AG08395 (cell line): ENCODE results near the gene JMJD4.
"Not testable (repeated sequence)": the region's sequence is repeated elsewhere in the genome, so short reads cannot be mapped to it uniquely, and the experiment has no call there.

ENCODE experiments used
- DNase-seq: peaks from one replicate; pipeline ENCODE4 v3.0.0; 2012; ENCODE audit warnings: mixed read lengths, low spot score

The JMJD4 gene

DNA sequence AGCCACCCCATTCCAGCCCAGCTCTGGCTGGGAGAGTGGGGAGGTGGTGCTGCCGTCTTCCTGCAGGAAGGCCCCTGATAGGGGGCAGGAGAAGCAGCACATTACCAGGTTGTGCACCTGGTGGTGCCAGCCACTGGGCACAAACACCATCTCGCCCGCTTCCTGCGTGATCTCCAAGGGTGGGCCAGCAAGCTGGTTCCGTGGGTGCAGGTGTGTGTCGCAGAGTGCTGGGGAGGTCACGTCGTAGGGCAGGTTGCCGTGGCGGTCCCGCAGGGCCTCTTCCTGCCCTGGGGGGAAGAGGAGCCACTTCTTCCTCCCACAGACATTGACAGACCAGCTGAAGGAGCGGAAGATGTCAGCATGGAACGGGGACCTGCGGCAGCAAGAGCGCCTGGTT is 1.8 kb downstream of the JMJD4 start:
- no peak for DNase-seq

DNA sequence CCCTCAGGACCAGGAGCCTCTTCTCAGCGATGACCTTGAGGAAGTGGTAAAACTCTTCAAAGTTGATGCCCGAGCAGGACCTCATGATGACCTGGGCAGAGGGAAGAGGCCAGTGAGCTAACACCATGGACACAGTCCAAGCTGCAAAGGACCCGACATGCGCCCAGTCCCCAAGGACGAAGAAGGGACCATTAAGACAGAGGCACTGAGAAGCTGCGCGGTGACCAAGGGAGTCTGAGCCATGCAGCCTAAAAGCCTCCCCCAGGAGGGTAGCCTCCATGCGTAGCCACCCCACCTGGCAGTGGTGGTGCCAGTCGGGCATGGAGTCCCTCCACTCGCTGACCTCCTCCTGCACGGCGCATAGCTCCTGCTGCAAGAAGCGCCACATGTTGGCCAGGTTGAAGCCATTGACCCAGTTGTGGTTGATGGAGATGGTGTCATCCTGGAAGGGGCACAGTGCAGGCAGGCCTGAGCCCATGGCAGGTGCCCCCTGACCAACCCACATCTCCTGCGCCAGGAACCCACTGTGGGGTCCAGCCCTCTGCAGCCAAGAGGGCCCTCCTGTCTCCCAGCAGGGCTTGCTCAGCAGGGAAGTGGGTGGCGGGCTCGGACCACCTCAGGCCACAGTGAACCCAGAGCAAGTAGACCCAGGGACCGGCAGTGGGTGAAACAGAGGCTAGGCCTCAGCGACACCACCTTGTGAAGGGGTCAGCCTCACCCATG is 2.4 kb downstream of the JMJD4 start:
- DNase-seq, result no peak

DNA sequence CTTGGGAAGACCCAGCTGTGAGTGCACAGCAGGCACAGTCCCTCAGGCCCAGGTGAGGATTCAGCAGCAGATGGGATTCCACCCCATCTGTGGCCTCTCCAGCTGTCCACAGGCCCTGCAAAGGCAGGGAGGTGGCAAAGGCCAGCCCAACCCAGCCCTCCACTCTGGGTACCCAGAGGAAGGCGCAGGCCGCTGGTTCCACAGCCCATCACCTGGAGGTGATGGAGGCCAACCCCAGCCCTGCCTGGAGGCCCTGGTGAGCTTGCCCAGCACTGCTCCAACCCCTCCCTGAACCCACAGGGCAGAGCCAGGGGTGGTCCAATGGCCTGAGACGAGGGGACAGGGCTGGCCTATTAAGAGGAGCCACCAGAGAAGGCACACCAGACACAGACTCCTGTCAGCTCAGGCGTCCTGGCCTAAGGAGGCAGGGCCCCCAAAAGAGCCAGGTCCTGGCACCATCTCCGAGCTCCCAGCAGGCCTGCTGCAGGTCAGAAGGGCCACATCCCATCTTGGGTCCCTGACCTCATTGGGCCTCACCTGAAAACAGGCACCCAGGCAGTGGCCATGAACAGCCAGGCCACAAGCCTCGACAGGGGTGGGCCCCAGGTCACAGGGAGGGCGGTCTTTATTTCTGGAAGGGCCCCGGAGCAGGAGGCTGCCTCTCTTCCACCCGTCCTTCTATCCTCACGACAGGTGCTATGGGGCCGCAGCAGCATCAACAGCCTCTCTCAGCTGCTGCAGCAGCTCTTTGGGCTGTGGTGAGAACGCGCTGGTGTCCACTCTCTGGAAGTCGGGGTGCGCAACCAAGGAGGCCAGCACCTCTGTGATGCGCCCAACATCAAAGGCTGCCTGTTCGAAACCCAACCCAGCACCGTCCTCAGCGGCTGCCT is 3.2 kb downstream of the JMJD4 start:
- no peak for DNase-seq

GRCh38 chr1:227731241-227731677 is 3.8 kb downstream of the JMJD4 start:
- no peak for DNase-seq

- no peak for DNase-seq
These were observed 4.4 kb downstream of the JMJD4 start for GRCh38 chr1:227730630-227731151.

DNA sequence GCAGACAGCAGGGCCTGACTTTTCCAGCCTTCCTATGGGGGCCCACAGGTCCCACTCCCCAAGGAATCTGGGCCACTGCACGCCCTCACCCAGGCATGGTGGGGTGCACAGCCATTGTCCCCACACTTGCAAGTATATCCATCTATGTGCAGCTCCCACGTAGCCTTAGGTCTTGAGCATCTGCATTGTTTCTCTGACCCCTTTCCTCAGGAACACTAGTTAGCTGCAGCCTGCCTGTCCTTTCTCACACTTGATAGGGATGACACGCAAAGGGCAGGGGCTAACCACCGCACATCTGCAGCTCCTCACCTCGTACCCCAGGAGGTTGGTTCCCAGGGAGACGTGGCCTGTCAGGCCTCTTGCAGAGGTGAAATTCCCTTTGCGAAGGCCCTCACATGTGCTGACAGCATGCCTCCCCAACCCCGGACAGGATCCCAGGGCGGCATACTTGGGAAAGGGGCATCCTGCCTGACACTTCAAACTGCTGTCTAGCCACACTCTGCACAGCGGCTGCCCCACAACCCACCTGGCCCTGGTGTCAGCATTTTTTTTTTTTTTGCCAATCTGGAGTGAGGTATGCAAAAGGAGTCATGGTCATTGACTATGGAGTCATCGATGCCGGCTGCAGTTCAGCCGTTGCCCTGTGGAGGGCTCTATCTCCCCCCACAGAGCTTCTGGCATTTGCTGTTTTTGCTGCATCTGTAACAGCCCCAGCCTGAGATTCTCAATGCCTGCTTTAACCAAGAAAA is 5.0 kb downstream of the JMJD4 start:
- DNase-seq, result peak; percentile 85

DNA sequence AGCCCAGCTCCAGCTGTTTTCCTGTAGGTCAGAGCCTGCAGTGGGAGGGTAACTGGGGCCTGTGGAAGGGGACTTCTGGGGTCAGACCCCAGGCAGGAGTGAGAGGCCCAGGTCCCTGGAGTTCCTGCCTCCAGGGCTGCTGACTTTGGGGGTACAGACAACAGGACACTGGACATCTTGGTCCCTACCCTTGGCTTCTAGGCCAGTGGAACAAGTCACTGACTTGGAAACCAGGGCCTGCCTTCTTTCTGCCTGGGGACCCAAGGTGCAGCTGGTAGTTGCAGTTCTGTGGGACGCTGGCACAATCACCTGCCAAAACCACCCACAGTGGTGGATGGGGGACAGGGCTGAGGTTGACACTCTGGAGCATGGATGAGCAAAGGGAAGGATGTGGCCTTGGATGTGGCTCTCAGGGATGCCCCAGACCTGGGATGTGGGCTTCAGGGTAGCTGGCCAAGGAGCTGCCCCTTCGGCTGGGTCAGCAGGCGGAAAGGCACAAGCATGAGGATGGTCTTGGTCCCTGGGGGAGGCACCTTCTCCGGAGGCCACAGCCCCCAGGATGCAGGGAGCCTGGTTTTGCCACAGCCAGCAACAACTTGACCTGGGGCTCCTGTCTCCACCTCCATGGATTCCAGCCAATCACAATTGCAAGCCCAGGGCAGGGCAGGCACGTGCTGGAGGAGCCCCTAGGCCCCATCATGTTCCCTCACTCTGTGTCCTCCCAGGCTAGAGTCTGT is 5.8 kb downstream of the JMJD4 start:
- DNase-seq, result no peak

GRCh38 chr1:227728892-227729143 is 6.3 kb downstream of the JMJD4 start:
- no peak for DNase-seq

DNA sequence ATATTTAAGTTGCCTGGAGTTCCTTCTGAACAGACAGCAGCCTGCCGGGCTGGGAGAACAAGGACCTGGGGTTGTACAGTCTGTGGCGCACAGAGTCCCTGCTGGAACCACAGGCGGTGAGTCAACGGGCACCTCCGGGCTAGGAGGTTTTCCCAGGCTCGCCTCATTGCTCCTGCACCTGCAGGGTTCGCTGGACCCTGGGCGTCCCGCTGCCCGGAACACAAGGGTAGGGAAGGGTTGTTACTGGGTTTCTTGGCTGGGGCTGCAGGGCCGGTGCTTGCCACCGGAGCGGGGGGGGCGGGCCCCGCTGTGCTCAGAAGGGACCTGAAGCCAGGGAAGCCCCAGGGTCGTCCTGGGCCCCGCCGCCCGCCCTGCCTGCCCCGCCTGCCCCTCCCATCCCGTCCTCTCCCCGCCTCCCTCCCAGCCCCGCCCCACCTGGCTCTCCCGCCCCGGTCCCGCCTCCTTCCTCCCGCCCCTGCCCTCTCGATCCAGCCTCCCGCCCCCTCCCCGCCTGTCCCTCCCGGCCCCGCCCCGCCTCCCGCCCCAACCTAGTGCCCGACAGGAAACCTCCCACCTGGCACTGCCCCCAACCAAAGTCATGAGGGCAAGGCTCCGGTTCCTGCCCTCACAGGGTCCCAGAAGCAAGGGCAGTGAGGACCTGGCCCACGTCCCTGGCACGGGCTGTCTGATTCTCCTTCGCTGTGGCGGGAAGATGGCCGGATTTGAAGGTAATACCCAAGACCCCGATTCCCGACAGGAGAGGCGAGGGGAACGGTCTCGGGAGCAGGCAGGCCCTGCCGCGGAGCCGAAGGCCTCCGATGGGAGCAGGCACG is 6.8 kb downstream of the JMJD4 start:
- peak; percentile 61 for DNase-seq

DNA sequence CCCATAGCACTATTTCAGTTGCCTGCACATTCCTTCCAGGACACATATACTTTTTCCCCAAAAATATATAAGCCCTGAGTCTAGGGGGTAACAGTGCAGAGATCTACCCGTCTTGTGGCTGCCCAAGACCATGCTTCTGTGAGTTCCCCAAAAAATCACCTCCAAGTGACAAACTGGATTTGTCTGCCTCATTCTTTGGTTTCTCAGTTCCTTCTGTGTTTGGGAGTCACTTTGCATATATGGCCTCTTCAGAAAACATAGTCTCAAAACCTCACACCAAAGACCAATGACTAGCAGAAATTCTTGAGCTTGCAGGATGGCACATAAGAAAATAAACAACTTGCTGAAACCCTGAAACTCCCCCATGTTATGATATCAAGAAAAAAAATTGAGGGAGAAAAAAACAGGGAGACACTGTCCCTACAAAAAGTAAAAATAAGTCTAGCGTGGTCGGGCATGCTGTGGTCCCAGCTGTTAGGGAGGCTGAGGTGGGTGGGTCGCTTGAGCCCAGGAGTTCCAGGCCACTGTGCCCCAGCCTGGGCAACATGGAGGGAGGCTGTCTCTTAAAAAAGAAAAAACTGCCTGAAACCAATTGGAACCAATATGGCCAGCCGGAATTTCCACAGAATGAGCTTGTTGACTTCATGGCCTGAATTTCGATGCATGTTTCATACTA is 8.0 kb downstream of the JMJD4 start:
- DNase-seq, result no peak

DNA sequence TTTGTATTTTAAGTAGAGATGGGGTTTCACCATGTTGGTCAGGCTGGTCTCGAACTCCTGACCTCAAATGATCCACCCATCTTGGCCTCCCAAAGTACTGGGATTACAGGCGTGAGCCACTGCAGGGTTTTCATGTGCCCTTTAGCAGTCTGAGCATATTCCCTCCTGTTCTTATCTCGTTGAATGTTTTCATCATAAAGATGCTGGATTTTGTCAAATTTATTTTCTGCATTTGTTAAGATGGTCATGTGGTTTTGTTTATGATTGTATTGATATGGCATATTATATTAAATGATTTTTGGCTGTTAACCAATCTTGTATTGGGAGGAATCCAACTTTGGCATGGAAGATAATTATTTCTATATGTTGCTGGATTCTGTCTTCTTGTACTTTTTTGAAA is 8.8 kb downstream of the JMJD4 start:
- DNase-seq, result no peak

GRCh38 chr1:227725046-227725445 is 10.1 kb downstream of the JMJD4 start:
- no peak for DNase-seq

DNA sequence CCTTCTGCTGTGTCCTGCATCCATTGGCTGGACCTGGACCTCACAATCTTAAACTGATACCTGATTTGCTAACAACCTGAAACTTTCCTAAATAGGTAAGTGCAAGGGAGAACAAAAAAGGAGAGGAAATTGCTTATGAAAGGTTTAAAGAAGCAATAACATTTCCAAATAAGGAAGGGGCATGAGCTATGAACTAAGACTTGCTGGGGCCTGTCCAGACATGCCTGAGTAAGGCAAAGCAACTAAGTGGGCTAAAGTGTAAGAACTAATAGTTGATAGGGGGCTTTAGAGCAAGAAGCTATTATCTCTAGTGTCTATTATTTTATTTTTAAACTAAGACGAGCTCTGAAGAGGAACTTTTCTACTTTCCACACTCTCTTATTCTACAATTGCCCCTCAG is 11.6 kb downstream of the JMJD4 start:
- no peak for DNase-seq

- no peak for DNase-seq
These were observed 16.2 kb downstream of the JMJD4 start for GRCh38 chr1:227718932-227719331.

- DNase-seq, result no peak
These were observed 22.5 kb downstream of the JMJD4 start for GRCh38 chr1:227712648-227713047.

DNA sequence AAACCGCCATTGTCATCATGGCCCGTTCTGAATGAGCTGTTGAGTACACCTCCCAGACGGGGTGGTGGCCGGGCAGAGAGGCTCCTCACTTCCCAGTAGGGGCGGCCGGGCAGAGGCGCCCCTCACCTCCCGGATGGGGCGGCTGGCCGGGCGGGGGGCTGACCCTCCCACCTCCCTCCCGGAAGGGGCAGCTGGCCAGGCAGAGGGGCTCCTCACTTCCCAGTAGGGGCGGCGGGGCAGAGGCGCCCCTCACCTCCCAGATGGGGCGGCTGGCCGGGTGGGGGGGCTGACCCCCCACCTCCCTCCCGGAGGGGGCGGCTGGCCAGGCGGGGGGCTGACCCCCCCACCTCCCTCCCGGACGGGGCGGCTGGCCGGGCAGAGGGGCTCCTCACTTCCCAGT is 24.6 kb downstream of the JMJD4 start:
- not testable (repeated sequence) for DNase-seq

DNA sequence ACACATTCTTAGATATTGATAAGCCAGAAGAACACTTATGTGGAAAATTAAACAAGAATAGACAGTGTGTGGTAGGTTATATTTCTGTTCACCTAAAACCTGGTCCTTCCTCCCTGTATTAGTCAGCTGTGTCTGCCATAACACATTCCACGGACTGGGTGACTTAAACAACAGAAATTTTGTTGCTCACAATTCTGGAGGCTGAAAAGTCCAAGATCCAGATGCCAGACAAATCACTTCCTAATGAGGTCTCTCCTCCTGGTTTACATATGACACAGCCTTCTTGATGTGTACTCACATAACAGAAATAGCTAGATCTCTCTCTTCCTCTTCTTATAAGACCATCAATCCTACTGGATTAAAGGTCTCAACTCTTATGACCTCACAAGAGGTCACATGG is 25.7 kb downstream of the JMJD4 start:
- DNase-seq, result no peak

DNA sequence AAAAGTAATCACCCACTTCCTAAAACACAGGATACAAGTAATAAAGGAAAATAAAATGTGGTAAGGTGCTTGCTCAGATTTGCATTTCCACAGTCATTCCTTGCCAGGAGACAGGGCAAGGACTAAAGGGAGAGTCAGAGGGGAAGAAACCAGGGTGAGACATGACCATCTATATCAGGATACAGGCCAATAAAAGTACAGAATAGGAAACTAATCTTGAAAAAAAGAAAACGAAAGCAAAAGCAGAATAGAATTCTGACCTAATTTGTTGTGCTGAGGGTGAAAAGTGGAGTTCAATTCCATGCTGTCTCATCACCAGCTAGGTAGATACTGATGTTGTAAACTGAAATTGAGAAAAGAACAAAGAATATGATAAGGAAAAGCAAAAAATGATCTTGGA is 27.3 kb downstream of the JMJD4 start:
- no peak for DNase-seq

DNA sequence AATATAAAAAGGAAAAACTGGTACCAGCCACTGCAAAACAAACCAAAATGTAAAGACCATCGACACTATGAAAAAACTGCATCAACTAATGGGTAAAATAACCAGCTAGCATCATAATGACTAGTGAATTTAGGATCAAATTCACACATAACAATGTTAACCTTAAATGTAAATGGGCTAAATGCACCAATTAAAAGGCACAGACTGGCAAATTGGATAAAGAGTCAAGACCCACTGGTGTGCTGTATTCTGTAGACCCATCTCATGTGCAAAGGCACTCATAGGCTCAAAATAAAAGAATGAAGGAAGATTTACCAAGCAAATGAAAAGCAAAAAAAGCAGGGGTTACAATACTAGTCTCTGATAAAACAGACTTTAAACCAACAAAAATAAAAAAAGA is 33.5 kb downstream of the JMJD4 start:
- DNase-seq, result not testable (repeated sequence)

DNA sequence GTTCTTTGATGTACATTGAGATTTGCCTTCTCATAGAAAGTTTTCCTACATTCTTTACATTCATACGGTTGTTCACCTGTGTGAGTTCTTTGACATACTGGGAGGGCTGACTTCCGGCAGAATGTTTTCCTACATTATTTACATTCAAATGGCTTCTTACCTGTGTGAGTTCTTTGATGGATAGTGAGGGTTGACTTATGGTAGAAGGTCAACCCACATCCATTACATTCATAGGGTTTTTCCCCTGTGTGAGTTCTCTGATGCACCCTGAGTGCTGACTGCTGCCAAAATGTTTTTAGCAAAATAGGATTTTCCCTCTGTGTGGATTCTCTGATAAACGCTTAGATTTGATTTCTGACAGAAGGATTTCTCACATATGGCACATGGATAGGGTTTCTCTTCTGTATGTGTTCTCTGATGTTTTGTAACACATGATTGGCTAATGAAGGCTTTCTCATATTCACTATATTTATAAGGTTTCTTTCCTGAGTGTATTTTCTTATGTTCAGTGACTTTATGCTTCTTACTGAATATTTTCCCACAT is 37.7 kb downstream of the JMJD4 start:
- DNase-seq, result no peak
